ENCODE data around the gene GRAMD1B.

The GRAMD1B gene

DNA sequence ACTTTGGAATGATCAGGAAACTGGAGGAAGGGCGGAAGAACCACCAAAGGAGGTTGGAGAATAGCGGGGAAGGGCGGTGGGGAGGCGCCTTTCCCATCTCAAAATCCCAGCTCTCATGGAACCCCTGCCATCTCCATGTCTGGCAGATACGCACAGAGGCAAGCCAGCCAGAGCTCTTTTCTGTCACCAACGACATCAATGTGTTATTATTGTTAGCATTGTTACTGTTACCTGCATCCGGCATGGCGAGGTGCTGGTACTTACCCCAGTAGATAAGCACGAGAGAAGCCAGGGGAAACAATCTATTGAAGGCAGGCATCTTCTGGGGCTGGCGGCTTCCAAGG, 223.4 kb downstream of the GRAMD1B start:
- no peak for DNase-seq

DNA sequence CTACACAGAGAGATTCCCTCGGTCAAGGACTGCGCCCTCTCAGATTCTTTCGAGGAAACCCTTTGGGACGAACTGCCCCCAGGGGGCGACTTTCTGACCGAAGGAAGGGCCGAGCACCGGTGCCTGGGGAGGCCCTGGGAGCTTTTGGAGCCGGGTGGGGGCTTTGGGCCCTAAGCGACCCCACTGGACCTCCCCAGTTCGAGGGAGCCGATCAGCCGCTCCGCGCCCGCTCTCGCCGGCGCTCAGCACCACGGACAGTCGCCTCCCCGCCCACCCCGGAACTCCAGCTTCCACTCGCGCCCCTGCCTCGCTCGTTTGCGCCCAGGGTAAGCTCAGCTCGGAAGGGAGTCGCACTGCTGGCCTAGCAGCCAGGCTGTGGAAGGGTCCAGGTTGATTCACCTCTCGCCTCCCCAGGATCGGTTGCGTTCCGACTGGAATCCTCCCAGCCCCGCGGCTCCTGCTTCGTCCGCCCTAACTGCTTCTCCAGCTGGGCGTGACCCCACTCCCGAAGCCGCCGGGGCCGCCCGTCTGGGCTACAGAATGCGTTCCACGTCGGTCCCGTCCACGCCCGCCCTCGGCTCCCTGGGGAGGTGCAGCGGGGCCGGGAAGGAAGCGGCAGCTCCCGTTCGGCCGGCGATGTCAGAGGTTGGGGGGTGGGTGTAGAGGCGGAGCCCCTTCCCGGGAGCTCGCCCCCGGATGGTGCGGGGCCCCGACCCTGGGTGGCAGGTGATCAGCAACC, 223.9 kb downstream of the GRAMD1B start:
- peak in 1 of 2 donors; percentile 4 for DNase-seq

DNA sequence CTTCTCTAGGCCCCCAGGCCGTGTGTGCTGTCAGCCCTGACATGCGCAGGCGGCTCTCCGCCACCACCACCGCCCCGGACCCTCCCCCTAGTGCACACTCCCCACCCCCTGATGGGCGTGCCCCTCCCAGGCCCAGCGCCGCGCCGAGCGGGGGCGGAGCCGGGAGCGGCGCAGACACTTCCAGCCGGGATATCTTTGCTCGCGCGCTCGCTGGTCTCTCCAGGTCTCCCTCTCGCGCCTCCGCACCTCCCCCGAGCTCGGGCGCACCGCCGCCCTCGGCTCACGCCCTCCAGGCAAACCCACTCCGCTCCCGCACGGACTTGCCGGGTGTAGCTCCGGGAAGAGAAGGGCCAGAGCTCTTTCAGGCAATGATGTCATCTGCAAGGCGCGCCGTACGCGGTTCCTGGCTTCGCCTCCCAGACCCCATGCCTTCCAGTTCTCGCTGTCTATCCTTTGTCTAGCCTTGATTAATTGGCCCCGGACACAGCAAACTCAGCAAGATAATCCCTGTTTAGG, 224.6 kb downstream of the GRAMD1B start, which contains the start of gene SCN3B:
TSS of gene SCN3B (minus strand) at position 59 of the 516 bp plus-strand sequence. CDS start 823 bp downstream, outside the sequence.
- no peak for DNase-seq

DNA sequence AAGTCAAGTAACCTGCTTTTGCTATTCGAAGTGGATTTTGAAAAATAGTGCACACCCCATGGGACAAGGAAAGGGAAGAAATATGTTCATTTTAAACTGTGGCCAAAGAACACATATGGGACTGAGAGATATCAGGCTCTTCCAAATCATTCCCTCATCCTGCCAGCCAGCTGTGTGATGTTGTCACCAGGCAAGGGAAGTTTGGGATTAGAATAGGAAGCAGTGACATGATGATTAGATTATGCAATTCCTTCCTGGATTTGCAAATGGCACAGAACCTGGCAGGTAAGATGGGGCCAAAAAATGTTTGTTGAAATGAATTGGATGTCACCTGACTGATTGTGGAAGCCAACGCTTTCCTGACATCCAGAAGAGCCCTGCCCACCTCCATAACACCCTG, 229.2 kb downstream of the GRAMD1B start:
- no peak for DNase-seq

DNA sequence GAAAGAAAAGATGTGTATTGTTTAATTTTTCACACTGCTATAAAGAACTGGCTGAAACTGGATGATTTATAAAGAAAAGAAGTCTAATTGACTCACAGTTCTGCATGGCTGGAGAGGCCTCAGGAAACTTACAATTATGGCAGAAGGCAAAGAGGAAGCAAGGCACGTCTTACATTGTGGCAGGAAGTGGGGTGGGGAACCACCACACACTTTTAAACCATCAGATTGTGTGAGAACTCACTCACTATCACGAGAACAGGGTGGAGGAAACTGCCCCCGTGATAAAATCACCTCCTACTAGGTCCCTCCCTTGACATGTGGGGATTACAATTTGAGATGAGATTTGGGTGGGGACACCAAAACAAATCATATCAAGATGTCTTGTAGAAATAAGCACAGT, 229.9 kb downstream of the GRAMD1B start:
- DNase-seq = peak in 1 of 2 donors; percentile 4

DNA sequence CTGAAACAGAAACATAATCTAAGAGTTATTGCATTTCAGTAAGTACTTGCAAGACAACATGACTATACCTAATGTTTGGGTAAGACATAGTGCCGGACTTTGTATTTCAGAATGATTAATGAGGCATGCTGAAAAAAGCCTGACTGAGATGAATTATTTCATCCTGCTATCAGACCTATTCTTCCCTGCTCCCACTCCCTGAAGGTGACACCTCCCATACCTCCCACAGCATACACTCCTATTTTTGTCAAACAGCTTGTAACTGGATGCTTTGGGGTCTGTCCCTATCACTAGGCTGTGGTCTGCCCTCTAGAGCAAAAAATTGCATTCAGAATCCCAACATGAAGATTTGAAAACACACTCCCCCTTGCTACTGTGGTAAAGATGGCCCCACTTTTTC, 235.2 kb downstream of the GRAMD1B start:
- DNase-seq = no peak

DNA sequence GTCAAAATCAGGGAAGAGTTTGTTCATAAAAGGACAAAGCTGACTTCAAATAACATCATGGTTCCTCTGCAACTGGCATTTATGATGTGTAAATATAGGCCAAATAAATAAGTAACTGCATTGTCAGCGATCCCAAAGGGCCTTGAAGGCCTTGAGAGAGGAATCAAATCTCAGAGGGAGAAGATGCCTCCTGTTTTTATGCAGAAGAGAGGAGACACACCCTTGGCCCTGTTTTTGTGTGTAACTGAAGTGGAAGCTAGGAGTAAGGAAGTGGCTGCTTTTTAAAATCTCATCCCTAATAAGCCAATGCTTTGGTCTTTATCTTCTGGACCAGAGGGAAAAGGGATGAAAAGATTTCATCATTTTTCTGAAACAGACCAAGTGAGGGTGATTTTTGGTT, 240.0 kb downstream of the GRAMD1B start:
- no peak for DNase-seq

DNA sequence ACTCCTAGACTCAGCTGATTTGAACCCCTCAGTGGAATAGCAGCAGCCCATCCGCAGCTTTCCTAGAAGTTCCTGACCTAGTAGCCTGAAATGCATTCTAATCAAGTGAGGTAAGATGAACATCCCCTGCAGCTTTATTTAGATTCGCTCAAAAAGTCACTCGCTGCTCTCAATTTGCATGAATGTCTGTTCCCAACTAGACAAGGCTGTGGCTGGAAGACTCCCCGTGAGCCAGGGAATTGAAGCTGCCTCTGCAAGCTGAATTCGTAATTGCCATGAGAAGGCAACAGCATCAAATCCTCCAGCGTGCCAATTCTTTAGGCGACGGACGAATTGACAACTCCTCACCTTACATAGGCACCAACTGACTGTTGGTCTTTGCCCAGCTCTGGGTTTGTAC, 241.5 kb downstream of the GRAMD1B start:
- no peak for DNase-seq

DNA sequence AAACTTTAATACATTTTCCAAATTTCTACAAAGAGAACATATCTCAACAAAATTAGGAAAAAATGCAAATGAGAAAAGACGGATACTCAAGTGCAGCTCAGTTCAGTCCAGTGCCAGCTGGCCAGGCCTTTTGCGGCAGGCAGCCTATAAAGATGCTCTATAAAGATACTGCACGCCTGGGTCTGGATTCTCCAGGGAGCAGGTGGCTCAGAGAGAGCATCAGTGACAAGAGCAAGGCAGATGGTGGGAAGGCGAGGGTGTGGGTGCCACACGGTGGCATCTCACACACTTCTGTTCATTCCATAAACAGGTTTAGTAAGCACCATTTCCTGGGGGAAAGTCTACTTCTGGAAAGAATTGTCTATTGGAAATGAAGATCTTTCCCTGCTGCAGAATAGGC, 242.5 kb downstream of the GRAMD1B start:
- no peak for DNase-seq

DNA sequence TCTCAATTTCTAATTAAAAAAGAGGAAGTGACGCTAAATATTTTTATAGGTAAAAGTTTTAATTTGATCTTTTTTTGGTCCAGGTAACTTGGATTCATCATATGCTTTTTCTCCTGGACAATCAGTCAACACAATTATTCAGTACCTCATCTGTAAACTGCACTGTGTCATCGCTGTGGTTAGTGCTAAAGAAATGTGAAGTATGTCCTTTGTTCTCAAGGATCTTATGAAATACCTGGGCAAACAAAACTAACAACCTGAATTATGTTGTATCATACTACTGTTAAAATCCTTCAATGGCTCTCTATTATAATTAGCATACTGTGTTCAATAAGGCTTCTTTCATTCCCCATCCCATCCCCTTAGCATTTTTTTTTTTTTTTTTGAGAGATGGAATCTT, 244.2 kb downstream of the GRAMD1B start:
- no peak for DNase-seq
